K562 (cell line): ENCODE data around the gene HES4. TPM values are rescaled to one million over a fixed set of nuclear protein-coding genes. Genes with fewer than 3 reads are reported as not detected.

Experiments
- ATF7 ChIP-seq: fragments of 450-650 bp; IDR thresholded peaks from 2 replicates; pipeline ENCODE4 v1.7.1; 2014; ENCODE audit warnings: mild to moderate bottlenecking, moderate library complexity
- BDP1 ChIP-seq: IDR thresholded peaks from 3 replicates; pipeline ENCODE4 v1.6.1; 2011; ENCODE audit not compliant: insufficient read length, insufficient read depth
- DMBX1 ChIP-seq: fragments of 250-450 bp; sonication (Bioruptor Pico); IDR thresholded peaks from 2 replicates; pipeline ENCODE4 v1.8.0; 2022; ENCODE audit warnings: inconsistent platforms, mild to moderate bottlenecking, moderate library complexity, borderline replicate concordance
- E4F1 ChIP-seq: fragments of 250-450 bp; sonication (Bioruptor Pico); IDR thresholded peaks from 2 replicates; pipeline ENCODE4 v1.5.0; 2021; ENCODE audit warnings: mild to moderate bottlenecking, borderline replicate concordance
- GMEB1 ChIP-seq: fragments of 250-450 bp; sonication (Bioruptor Pico); IDR thresholded peaks from 2 replicates; pipeline ENCODE4 v1.4.0; 2020; ENCODE audit warnings: mild to moderate bottlenecking
- ILK ChIP-seq: fragments of 450-650 bp; IDR thresholded peaks from 2 replicates; pipeline ENCODE4 v1.6.1; 2016; ENCODE audit warnings: missing genetic modification characterization, low read depth, mild to moderate bottlenecking, missing compliant biosample characterization, moderate library complexity, borderline replicate concordance
- MCM2 ChIP-seq: fragments of 450-650 bp; IDR thresholded peaks from 2 replicates; pipeline ENCODE4 v1.6.1; 2017; ENCODE audit warnings: low read depth, mild to moderate bottlenecking
- PHF8 ChIP-seq: fragments of 200-600 bp; sonication (generic); IDR thresholded peaks from 2 replicates; pipeline ENCODE4 v1.6.1; 2012; ENCODE audit warnings: mixed run types, mild to moderate bottlenecking, inconsistent platforms, low read length, moderate library complexity, borderline replicate concordance
- POU5F1 ChIP-seq: fragments of 150-350 bp; IDR thresholded peaks from 2 replicates; pipeline ENCODE4 v1.6.1; 2014; ENCODE audit warnings: borderline replicate concordance, low read length, low read depth, mild to moderate bottlenecking; ENCODE audit not compliant: partially characterized antibody
- PTRF ChIP-seq: fragments of 450-650 bp; IDR thresholded peaks from 2 replicates; pipeline ENCODE4 v1.6.1; 2016; ENCODE audit warnings: mild to moderate bottlenecking, missing genetic modification characterization, missing compliant biosample characterization
- THRA ChIP-seq: fragments of 450-650 bp; IDR thresholded peaks from 2 replicates; pipeline ENCODE4 v1.6.1; 2017; ENCODE audit warnings: mild to moderate bottlenecking, moderate library complexity
- ZBTB1 ChIP-seq: sonication (generic); formaldehyde crosslinking; IDR thresholded peaks from 2 replicates; pipeline ENCODE4 v1.8.1; 2023; ENCODE audit warnings: missing genetic modification reagents, low read depth, mild to moderate bottlenecking, borderline replicate concordance
- ZBTB43 ChIP-seq: sonication (generic); formaldehyde crosslinking; IDR thresholded peaks from 2 replicates; pipeline ENCODE4 v1.8.0; 2023; ENCODE audit warnings: mild to moderate bottlenecking, missing genetic modification reagents
- ZNF384 ChIP-seq: IDR thresholded peaks from 2 replicates; pipeline ENCODE4 v1.6.1; 2012; ENCODE audit warnings: low read depth, low read length, improper control_type of control experiment
- ZNF444 ChIP-seq: fragments of 250-450 bp; sonication (Bioruptor Pico); IDR thresholded peaks from 2 replicates; pipeline ENCODE4 v1.4.0; 2020; ENCODE audit warnings: mild to moderate bottlenecking, moderate library complexity
- ZNF766 ChIP-seq: fragments of 200-800 bp; sonication (Bioruptor generic); conservative IDR thresholded peaks from 2 replicates; pipeline ENCODE4 v1.6.1; 2016; ENCODE audit warnings: missing genetic modification characterization, missing compliant biosample characterization
- ZNF785 ChIP-seq: fragments of 250-450 bp; sonication (Bioruptor Pico); IDR thresholded peaks from 2 replicates; pipeline ENCODE4 v1.4.0; 2020; ENCODE audit warnings: mild to moderate bottlenecking
- polyA plus RNA-seq, 8 experiments: library from polyadenylated mRNA; depleted of rRNA in 4 of 8; stranded (reverse) in 5 of 8; unstranded in 3 of 8; fragments of >200 nt; fragmentation: Nextera tagmentation in 2 of 8; fragmentation: Illumina TruSeq in 1 of 8; extraction: Ambion mirVana in 2 of 8; extraction: Trizol in 1 of 8; gene quantifications; 2 replicates each; pipeline versions ENCODE4 v1.2.1 to v1.2.3, GENCODE V29; 2011 to 2014; ENCODE audit warnings: inconsistent platforms in 1 of 8, missing spikeins in 1 of 8
- total RNA-seq, 7 experiments: library from RNA; depleted of rRNA in 6 of 7; stranded (reverse); fragments of >200 nt in 6 of 7; fragmentation: Illumina TruSeq in 2 of 7; extraction: Trizol in 2 of 7; gene quantifications; 2 replicates each; pipeline versions ENCODE4 v1.2.1 to v1.2.3, GENCODE V29; 2011 to 2021; ENCODE audit warnings: low replicate concordance in 1 of 7
- TF ChIP-seq, protein P1 (sequence below): fragments of 450-650 bp; formaldehyde crosslinking; conservative IDR thresholded peaks from 2 replicates; pipeline ENCODE4 v1.4.0; 2022; ENCODE audit warnings: mild to moderate bottlenecking, missing genetic modification characterization

Gene HES4
- total and polyA plus RNA-seq, 9 of the 15 experiments (the other 6 are each of a cell fraction or from before 2014, with no cell fraction given), result 0.21 to 43.7 (median 5.3) TPM; not detected in 2

DNA sequence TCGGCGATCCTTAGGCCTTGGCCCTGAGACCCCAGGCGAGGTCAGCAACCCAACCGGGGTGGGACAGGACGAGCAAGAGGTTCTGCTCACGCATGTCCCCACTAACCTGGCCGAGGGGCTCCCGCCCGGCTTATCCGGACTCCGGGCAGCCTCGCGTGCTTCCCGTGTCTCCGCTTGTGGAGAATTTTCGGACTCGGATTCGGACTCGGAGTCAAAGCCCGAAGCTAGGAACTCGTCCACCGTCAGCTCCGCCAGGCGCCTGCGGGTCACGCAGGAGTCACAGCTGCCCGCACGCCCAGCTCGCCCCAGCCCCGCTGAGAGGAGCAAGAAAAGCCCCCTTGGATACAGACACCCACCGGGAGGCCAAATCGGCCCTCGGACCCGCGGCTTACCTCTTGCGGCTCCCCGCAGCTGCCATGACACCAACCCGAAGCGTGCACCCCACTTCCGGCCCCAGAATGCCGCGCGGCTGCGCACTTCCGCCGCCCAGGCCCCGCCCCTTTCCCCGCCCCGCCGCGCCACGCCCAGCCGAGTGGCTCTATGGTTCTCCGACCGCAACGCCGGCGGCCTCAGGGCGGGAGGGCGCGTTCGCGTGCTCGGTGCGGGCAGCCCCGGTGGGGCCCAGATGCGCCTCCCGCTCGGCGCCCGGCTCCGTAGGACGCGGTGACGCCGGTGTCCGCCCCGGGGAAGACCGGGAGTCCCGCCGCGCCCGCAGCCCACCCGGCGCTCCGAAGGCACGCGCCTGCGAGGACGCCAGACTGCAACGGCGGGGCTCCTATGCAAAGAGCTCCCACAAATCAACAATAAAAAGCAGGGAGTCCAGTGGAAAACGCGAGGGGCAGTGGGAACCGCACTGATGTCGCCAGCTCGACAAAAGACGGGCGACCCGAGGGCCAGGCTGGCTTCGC is 40.8 kb downstream of the HES4 start, which contains the start of gene NOC2L (continued):
- TF ChIP-seq, protein P1, sequence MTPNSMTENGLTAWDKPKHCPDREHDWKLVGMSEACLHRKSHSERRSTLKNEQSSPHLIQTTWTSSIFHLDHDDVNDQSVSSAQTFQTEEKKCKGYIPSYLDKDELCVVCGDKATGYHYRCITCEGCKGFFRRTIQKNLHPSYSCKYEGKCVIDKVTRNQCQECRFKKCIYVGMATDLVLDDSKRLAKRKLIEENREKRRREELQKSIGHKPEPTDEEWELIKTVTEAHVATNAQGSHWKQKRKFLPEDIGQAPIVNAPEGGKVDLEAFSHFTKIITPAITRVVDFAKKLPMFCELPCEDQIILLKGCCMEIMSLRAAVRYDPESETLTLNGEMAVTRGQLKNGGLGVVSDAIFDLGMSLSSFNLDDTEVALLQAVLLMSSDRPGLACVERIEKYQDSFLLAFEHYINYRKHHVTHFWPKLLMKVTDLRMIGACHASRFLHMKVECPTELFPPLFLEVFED (CRISPR knock-in tag), result no peak
- no peak for TF ChIP-seq ZNF384
- TF ChIP-seq GMEB1, result 0 out of 2 replicates have a peak, but pooled peaks have one; percentile 40
- TF ChIP-seq ZNF785 (CRISPR knock-in tag), result no peak
- no peak for TF ChIP-seq POU5F1
- TF ChIP-seq ZNF444 (CRISPR knock-in tag), result no peak
- TF ChIP-seq ZBTB43, result no peak
- TF ChIP-seq ZNF766 (CRISPR knock-in tag), result no peak
- TF ChIP-seq ILK, result no peak
- no peak for TF ChIP-seq PTRF (tag)
- peak; percentile 89; the same call in 1 of the 2 replicates for TF ChIP-seq PHF8
- TF ChIP-seq BDP1, result no peak
- TF ChIP-seq E4F1 (CRISPR knock-in tag), result no peak
- no peak for TF ChIP-seq DMBX1
- TF ChIP-seq ATF7, result peak; percentile 44
- TF ChIP-seq MCM2, result no peak
- no peak for TF ChIP-seq THRA
- TF ChIP-seq ZBTB1 (CRISPR knock-in tag), result no peak
